ENCODE measurements around the gene OTC.

GRCh38 chrX:38468563-38469157 lies 116.3 kb downstream of the OTC start:
- no peak for TF ChIP-seq CTCF (IDR thresholded peaks at IDR 0.05; ENCODE audit: poor library complexity)
- no peak for TF ChIP-seq EZH2 (IDR thresholded peaks at IDR 0.05; ENCODE audit: borderline replicate concordance)

Measured in hepatocyte (in vitro differentiated cells).